HG03558 (cell line): ENCODE results near the gene PTMS.

Experiments used
- ATAC-seq: cut with Tn5 transposase; IDR thresholded peaks from one replicate; pipeline ENCODE4 v1.9.1; 2021; ENCODE audit warnings: moderate number of reproducible peaks; ENCODE audit not compliant: unreplicated experiment; ENCODE audit errors: extremely low read depth

Gene PTMS

GRCh38 chr12:6784761-6785160 is 18.6 kb downstream of the PTMS start:
- ATAC-seq, result no peak

- no peak for ATAC-seq
These were observed 20.4 kb downstream of the PTMS start for GRCh38 chr12:6786416-6787094.

- ATAC-seq, result no peak
These were observed 21.1 kb downstream of the PTMS start for GRCh38 chr12:6787309-6787708.

- no peak for ATAC-seq
These were observed 23.1 kb downstream of the PTMS start, which contains the start of gene CD4 for GRCh38 chr12:6788972-6789924. Gene CD4 (plus strand): TSS chr12:6789528. CDS start chr12:6800139, 10,611 bp downstream.

GRCh38 chr12:6790496-6791150 is 24.5 kb downstream of the PTMS start:
- no peak for ATAC-seq

GRCh38 chr12:6791931-6792520 is 25.9 kb downstream of the PTMS start:
- ATAC-seq, result no peak

GRCh38 chr12:6792522-6793201 is 26.5 kb downstream of the PTMS start:
- no peak for ATAC-seq

- no peak for ATAC-seq
These were observed 28.9 kb downstream of the PTMS start for GRCh38 chr12:6795088-6795487.

GRCh38 chr12:6796576-6796975 is 30.4 kb downstream of the PTMS start:
- ATAC-seq, result no peak

- ATAC-seq, result no peak
These were observed 33.0 kb downstream of the PTMS start for GRCh38 chr12:6799147-6799546.

GRCh38 chr12:6807170-6807569 is 41.0 kb downstream of the PTMS start:
- ATAC-seq, result no peak

- no peak for ATAC-seq
These were observed 42.9 kb downstream of the PTMS start for GRCh38 chr12:6809056-6809455.

GRCh38 chr12:6810758-6811157 is 44.6 kb downstream of the PTMS start:
- ATAC-seq, result no peak

GRCh38 chr12:6813363-6813762 is 47.2 kb downstream of the PTMS start:
- ATAC-seq, result no peak

- no peak for ATAC-seq
These were observed 50.4 kb downstream of the PTMS start for GRCh38 chr12:6816598-6816997.

- no peak for ATAC-seq
These were observed 50.9 kb downstream of the PTMS start for GRCh38 chr12:6817098-6817497.

GRCh38 chr12:6817662-6818157 is 51.5 kb downstream of the PTMS start:
- ATAC-seq, result no peak

GRCh38 chr12:6818222-6818621 is 52.1 kb downstream of the PTMS start:
- no peak for ATAC-seq

- no peak for ATAC-seq
These were observed 52.5 kb downstream of the PTMS start for GRCh38 chr12:6818645-6819044.
